Measurements from ENCODE around the gene ZNF263.

DNA sequence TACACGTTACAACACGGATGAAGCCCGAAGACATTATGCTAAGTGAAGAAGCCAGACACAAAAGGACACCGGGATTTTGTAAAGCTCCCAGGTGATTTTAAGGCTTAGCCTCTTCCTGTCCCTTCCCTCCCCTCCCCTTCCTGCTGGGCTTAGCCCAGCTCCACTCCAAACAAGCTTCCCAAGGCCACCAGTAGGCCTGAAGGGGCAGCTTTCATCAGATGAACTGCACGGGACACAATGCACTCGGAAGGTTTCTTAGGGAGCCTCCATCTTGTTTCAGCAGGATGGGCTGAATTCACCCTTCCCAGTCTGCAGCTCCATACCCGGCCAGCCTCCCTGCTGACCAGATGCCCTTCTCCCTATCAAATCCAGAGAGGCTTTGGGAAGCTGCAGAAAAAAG lies 37.3 kb upstream of the ZNF263 start:
- TF ChIP-seq, protein P1, sequence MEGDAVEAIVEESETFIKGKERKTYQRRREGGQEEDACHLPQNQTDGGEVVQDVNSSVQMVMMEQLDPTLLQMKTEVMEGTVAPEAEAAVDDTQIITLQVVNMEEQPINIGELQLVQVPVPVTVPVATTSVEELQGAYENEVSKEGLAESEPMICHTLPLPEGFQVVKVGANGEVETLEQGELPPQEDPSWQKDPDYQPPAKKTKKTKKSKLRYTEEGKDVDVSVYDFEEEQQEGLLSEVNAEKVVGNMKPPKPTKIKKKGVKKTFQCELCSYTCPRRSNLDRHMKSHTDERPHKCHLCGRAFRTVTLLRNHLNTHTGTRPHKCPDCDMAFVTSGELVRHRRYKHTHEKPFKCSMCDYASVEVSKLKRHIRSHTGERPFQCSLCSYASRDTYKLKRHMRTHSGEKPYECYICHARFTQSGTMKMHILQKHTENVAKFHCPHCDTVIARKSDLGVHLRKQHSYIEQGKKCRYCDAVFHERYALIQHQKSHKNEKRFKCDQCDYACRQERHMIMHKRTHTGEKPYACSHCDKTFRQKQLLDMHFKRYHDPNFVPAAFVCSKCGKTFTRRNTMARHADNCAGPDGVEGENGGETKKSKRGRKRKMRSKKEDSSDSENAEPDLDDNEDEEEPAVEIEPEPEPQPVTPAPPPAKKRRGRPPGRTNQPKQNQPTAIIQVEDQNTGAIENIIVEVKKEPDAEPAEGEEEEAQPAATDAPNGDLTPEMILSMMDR (conservative IDR thresholded peaks at IDR 0.05; ENCODE audit: low read length): no peak
- no peak for TF ChIP-seq EZH2phosphoT487 (IDR thresholded peaks at IDR 0.05; ENCODE audit: borderline replicate concordance, low read depth, low read length)

Data from OCI-LY7 (cell line).